Vagina (tissue), 2 donors: ENCODE data around the gene HMBS. TPM values are rescaled to one million over a fixed set of nuclear protein-coding genes. Genes with fewer than 3 reads are reported as not detected.
A peak's percentile ranks its signal among the peaks of the same experiment; 100 is the strongest.

ENCODE experiments used
- DNase-seq, 2 donors: peaks; one replicate each; pipeline ENCODE4 v3.0.0-alpha.2; 2017; ENCODE audit errors: extremely low spot score in 2 of 2
- H3K27ac ChIP-seq: fragments of 200-600 bp; sonication (generic); one replicate; pipeline ENCODE4 v1.5.1; 2019
- H3K27me3 ChIP-seq: fragments of 200-600 bp; sonication (generic); one replicate; pipeline ENCODE4 v1.5.1; 2019
- H3K36me3 ChIP-seq, 2 donors: fragments of 200-600 bp; sonication (generic); one replicate each; pipeline ENCODE4 v1.5.1; 2017 to 2019
- H3K4me1 ChIP-seq: fragments of 200-600 bp; sonication (generic); one replicate; pipeline ENCODE4 v1.5.1; 2019
- H3K4me3 ChIP-seq, 2 donors: fragments of 200-600 bp; sonication (generic); 1 replicate in 1 of 2; 2 replicates in 1 of 2; pipeline ENCODE4 v1.5.1; 2016 to 2019
- H3K9me3 ChIP-seq: fragments of 200-600 bp; sonication (generic); one replicate; pipeline ENCODE4 v1.5.1; 2019
- CTCF ChIP-seq, 3 experiments: fragments of 450-650 bp in 2 of 3; fragments of 200-600 bp in 1 of 3; sonication (generic) in 1 of 3; IDR thresholded peaks; one replicate each; pipeline ENCODE4 v1.5.1; 2017 to 2019; ENCODE audit warnings: antibody characterized with exemption in 3 of 3, mild to moderate bottlenecking in 2 of 3, moderate library complexity in 2 of 3
- POLR2A ChIP-seq, 2 donors: fragments of 450-650 bp; IDR thresholded peaks; one replicate each; pipeline ENCODE4 v1.6.1; 2017; ENCODE audit warnings: antibody characterized with exemption in 2 of 2, mild to moderate bottlenecking in 2 of 2, moderate library complexity in 2 of 2
- POLR2AphosphoS5 ChIP-seq, 2 donors: sonication (generic); formaldehyde crosslinking; IDR thresholded peaks; one replicate each; pipeline ENCODE4 v1.9.0; 2017; ENCODE audit warnings: antibody characterized with exemption in 2 of 2, mild to moderate bottlenecking in 2 of 2, low read depth in 1 of 2; ENCODE audit not compliant: insufficient read depth in 1 of 2
- intact Hi-C: fragments of 100-400 bp; cut with DNase I; formaldehyde crosslinking; loops from one replicate; pipeline ENCODE4 v1.15.1; 2023
- total RNA-seq: library from RNA; depleted of rRNA; stranded (reverse); fragments of >200 nt; gene quantifications from one replicate; pipeline ENCODE4 v1.2.3, GENCODE V29; 2016

The HMBS gene
- total RNA-seq, 1 donor from 2014 or later: 13.5 TPM

- intact Hi-C loops: no loop called here
- TF ChIP-seq POLR2A (IDR thresholded peaks at IDR 0.05) (no peak), CTCF (IDR thresholded peaks at IDR 0.05) (peak in 1 of 3 experiments; percentile 5), POLR2AphosphoS5 (IDR thresholded peaks at IDR 0.05; ENCODE audit: insufficient read depth in 1 of 2, low read depth in 1 of 2) (no peak)
- DNase-seq: no peak
- Histone ChIP-seq H3K27me3 (no peaks in the 10 kb centered on the region), H3K9me3 (no peaks in the 10 kb centered on the region), H3K36me3 (peaks cover 0 to 47% of the 10 kb centered on the region in 2 donors), H3K4me1 (no peaks in the 10 kb centered on the region), H3K27ac (no peak overlapping the region), H3K4me3 (no peak overlapping the region)
Observed at GRCh38 chr11:119044708-119045107, 40.0 kb upstream of the HMBS start.

GRCh38 chr11:119046489-119046888 is 38.2 kb upstream of the HMBS start:
- no peaks in the 10 kb centered on the region for H3K4me1 ChIP-seq
- no peak overlapping the region for H3K4me3 ChIP-seq
- DNase-seq: no peak
- H3K36me3 ChIP-seq: peaks cover 0 to 62% of the 10 kb centered on the region in 2 donors
- no peak for TF ChIP-seq POLR2A (IDR thresholded peaks at IDR 0.05)
- no peak for TF ChIP-seq CTCF (IDR thresholded peaks at IDR 0.05)
- TF ChIP-seq POLR2AphosphoS5 (IDR thresholded peaks at IDR 0.05; ENCODE audit: insufficient read depth in 1 of 2, low read depth in 1 of 2): no peak
- no peak overlapping the region for H3K27ac ChIP-seq
- no peaks in the 10 kb centered on the region for H3K27me3 ChIP-seq
- H3K9me3 ChIP-seq: no peaks in the 10 kb centered on the region
- intact Hi-C loops: no loop called here

- Histone ChIP-seq H3K4me3 (no peak overlapping the region), H3K36me3 (peaks cover 0 to 70% of the 10 kb centered on the region in 2 donors), H3K27ac (no peak overlapping the region), H3K9me3 (no peaks in the 10 kb centered on the region), H3K27me3 (no peaks in the 10 kb centered on the region), H3K4me1 (no peaks in the 10 kb centered on the region)
- intact Hi-C loops: no loop called here
- TF ChIP-seq CTCF (IDR thresholded peaks at IDR 0.05) (no peak), POLR2A (IDR thresholded peaks at IDR 0.05) (no peak), POLR2AphosphoS5 (IDR thresholded peaks at IDR 0.05; ENCODE audit: insufficient read depth in 1 of 2, low read depth in 1 of 2) (no peak)
- DNase-seq: no peak
Observed at GRCh38 chr11:119047205-119047604, 37.5 kb upstream of the HMBS start.

- no peak for TF ChIP-seq POLR2AphosphoS5 (IDR thresholded peaks at IDR 0.05; ENCODE audit: insufficient read depth in 1 of 2, low read depth in 1 of 2)
- no peak for TF ChIP-seq POLR2A (IDR thresholded peaks at IDR 0.05)
- TF ChIP-seq CTCF (IDR thresholded peaks at IDR 0.05): no peak
- no peak for DNase-seq
- Histone ChIP-seq H3K4me3 (no peak overlapping the region), H3K9me3 (no peaks in the 10 kb centered on the region), H3K27me3 (no peaks in the 10 kb centered on the region), H3K27ac (no peak overlapping the region), H3K4me1 (no peaks in the 10 kb centered on the region), H3K36me3 (peaks cover 0 to 84% of the 10 kb centered on the region in 2 donors)
- intact Hi-C loops: no loop called here
Observed at GRCh38 chr11:119048644-119049043, 36.0 kb upstream of the HMBS start.

GRCh38 chr11:119049081-119049480 is 35.6 kb upstream of the HMBS start:
- no peak overlapping the region for H3K4me3 ChIP-seq
- no peaks in the 10 kb centered on the region for H3K27me3 ChIP-seq
- no peaks in the 10 kb centered on the region for H3K4me1 ChIP-seq
- DNase-seq: no peak
- intact Hi-C loops: no loop called here
- no peak overlapping the region for H3K27ac ChIP-seq
- TF ChIP-seq POLR2A (IDR thresholded peaks at IDR 0.05) (no peak), POLR2AphosphoS5 (IDR thresholded peaks at IDR 0.05; ENCODE audit: insufficient read depth in 1 of 2, low read depth in 1 of 2) (no peak), CTCF (IDR thresholded peaks at IDR 0.05) (no peak)
- peaks cover 0 to 88% of the 10 kb centered on the region in 2 donors for H3K36me3 ChIP-seq
- H3K9me3 ChIP-seq: no peaks in the 10 kb centered on the region
